ENCODE data around the gene MSANTD2.

MSANTD2 gene

DNA sequence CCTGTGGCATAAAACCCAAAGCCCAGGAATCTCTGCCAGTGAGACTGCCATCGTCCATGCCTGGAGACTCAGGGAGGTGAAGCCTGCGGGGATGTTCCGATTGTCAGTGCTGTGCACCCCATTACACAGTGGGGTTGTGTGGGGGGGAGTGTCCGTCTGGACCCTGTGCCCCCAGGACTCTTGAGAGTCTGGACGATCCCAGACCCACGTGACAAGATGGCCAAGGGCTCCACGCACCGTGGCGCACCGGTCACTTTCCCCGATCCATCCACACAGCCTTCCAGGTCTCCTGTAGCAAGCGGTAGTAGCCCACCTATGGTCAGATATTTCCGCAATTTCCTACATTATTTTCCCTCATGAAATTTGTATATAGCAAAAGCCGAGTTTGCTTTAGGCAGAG, 81.4 kb downstream of the MSANTD2 start:
- TF ChIP-seq, protein P1, sequence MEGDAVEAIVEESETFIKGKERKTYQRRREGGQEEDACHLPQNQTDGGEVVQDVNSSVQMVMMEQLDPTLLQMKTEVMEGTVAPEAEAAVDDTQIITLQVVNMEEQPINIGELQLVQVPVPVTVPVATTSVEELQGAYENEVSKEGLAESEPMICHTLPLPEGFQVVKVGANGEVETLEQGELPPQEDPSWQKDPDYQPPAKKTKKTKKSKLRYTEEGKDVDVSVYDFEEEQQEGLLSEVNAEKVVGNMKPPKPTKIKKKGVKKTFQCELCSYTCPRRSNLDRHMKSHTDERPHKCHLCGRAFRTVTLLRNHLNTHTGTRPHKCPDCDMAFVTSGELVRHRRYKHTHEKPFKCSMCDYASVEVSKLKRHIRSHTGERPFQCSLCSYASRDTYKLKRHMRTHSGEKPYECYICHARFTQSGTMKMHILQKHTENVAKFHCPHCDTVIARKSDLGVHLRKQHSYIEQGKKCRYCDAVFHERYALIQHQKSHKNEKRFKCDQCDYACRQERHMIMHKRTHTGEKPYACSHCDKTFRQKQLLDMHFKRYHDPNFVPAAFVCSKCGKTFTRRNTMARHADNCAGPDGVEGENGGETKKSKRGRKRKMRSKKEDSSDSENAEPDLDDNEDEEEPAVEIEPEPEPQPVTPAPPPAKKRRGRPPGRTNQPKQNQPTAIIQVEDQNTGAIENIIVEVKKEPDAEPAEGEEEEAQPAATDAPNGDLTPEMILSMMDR (IDR thresholded peaks at IDR 0.05; ENCODE audit: low read depth, low read length), result no peak
- DNase-seq (ENCODE audit: extremely low read depth, low read depth), result no peak

DNA sequence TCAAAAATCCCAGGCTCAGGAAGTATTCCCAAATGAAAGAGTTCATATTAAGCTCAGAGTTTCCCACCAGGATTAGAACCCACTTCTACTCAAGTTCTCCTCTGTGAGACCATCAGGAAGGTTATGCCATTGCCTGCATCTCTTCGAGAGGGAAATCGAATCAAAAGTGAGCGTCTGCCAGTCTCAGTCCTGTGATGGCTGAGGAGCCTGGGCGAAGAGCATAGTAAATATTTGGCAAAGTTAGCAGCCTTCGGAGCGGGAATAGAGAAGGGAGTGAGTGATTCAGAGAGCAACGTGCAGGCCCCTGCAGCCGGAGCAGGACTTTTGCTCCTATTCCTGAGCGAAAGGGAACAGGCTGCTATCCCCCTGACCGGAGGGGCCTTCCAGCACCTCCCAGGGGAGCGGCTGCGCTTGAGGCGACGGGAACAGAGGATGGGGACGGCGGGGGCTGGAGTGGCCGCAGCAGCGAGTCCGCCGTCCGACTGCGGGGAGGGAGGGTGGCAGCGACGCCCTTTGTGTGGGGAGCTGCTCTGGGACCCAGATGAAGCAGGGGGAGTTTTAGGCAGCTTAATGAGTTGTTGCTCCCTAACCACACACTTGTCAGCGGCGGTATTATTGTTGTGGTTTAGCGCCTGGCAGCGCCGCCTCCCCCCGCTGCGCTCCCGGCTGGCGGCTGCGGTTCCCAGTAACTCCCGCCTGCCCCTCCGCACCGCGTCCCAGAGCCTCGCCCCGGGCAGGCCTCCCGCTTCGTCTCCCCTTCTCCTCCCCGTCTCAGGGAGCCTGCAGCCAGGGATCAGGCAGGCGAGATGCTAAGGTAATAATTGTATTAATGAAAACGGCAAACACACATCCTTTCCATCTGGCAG, 82.2 kb downstream of the MSANTD2 start:
- no peak for DNase-seq (ENCODE audit: extremely low read depth, low read depth)
- TF ChIP-seq, protein P1 (IDR thresholded peaks at IDR 0.05; ENCODE audit: low read depth, low read length), result no peak

DNA sequence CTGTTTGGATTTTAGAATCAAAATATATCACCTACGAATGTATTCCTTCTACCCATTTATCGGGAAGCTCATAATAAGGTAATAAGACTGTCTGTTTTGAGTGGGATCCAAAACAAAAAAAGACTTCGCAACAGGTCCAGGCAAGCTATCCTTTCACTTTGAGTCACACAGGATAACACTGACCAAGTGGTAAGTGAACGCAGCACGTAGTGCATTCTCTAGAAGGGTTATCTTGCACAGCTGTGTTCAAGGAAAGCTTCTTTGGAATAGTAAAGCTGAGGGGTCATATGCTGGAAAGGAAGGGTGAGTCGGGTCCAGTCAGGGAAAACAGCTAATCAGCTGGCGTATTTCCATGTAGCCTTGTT, 82.8 kb downstream of the MSANTD2 start:
- no peak for DNase-seq (ENCODE audit: extremely low read depth, low read depth)
- TF ChIP-seq, protein P1 (IDR thresholded peaks at IDR 0.05; ENCODE audit: low read depth, low read length), result no peak

DNA sequence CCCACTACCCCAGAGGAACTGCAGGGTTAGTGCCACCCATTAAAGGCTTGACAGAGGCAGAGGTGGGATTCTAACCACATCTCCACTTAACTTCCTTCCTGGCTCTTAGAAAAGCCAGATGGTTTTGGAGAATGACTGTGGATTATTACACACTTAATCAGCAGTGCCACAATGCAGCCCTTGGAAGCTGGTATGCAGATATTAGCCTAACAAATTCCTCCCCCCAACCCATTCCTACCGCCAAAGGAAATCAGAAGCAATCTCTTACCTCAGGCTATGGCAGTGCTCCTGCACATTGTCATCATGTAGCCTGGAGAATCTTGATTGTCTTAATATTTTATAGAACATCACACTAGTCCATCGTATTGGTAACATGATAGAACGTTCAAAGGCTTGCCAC, 83.6 kb downstream of the MSANTD2 start:
- TF ChIP-seq, protein P1 (IDR thresholded peaks at IDR 0.05; ENCODE audit: low read depth, low read length), result no peak
- no peak for DNase-seq (ENCODE audit: extremely low read depth, low read depth)

All from AG09319 (cell line).